Left lung (tissue), 10 donors: ENCODE results near the gene NRN1L. TPM values are rescaled to one million over a fixed set of nuclear protein-coding genes. Genes with fewer than 3 reads are reported as not detected.

Experiments
- ATAC-seq: fragments of 200-7000 bp; cut with Tn5 transposase; one replicate; pipeline ENCODE4 v1.9.1; 2020; ENCODE audit warnings: moderate library complexity
- DNase-seq, 4 donors: peaks; one replicate each; pipeline ENCODE4 v3.0.0-alpha.2; 2013 to 2020
- H3K27ac ChIP-seq, 2 donors: fragments of 200-600 bp; sonication (generic) in 1 of 2; one replicate each; pipeline versions ENCODE4 v1.5.0 to v1.8.0; 2020 to 2021
- H3K27me3 ChIP-seq, 2 donors: fragments of 200-600 bp; sonication (generic) in 1 of 2; one replicate each; pipeline versions ENCODE4 v1.5.0 to v1.8.0; 2020 to 2021
- H3K36me3 ChIP-seq, 2 donors: fragments of 200-600 bp; sonication (generic) in 1 of 2; one replicate each; pipeline versions ENCODE4 v1.5.0 to v1.8.0; 2020 to 2021
- H3K4me1 ChIP-seq, 2 donors: fragments of 200-600 bp; one replicate each; pipeline ENCODE4 v1.8.0; 2021
- H3K4me3 ChIP-seq, 2 donors: fragments of 200-600 bp; sonication (generic) in 1 of 2; one replicate each; pipeline versions ENCODE4 v1.5.0 to v1.8.0; 2020 to 2021; ENCODE audit warnings: mild to moderate bottlenecking in 1 of 2
- H3K9me3 ChIP-seq, 2 donors: fragments of 200-600 bp; sonication (generic) in 1 of 2; one replicate each; pipeline versions ENCODE4 v1.5.0 to v1.8.0; 2020 to 2021
- CTCF ChIP-seq, 2 donors: fragments of 200-600 bp; sonication (generic) in 1 of 2; IDR thresholded peaks; one replicate each; pipeline versions ENCODE4 v1.5.0 to v1.8.0; 2021; ENCODE audit warnings: antibody characterized with exemption in 2 of 2
- intact Hi-C, 2 donors: fragments of 100-400 bp; cut with DNase I; formaldehyde crosslinking; loops; one replicate each; pipeline versions ENCODE4 v1.11.2 to v1.14.2; 2022
- polyA plus RNA-seq, 6 donors: library from polyadenylated mRNA; unstranded; fragments of 120-200 nt; gene quantifications; one replicate each; pipeline ENCODE4 v1.2.1, GENCODE V29; 2013; ENCODE audit not compliant: insufficient read length in 6 of 6
- total RNA-seq, 2 donors: library from RNA; stranded (reverse); fragmentation: NEBNext Ultra II Directional; extraction: Animal tissue kit (Norgen Biotek cat#: 25700); gene quantifications; one replicate each; pipeline ENCODE4 v1.2.1, GENCODE V29; 2021
- donor health status: DM: no; HTN: yes; CAD: no.
- donor health status: DM: no; HTN: no; CAD: no.

The NRN1L gene
- total and polyA plus RNA-seq, 8 donors: 1.1 to 2.6 (median 1.9) TPM; not detected in 1

- H3K36me3 ChIP-seq: peaks cover 0 to 11% of the 10 kb centered on the region in 2 donors
- no peak overlapping the region for H3K4me3 ChIP-seq
- no peaks in the 10 kb centered on the region for H3K9me3 ChIP-seq
- DNase-seq (no peak), ATAC-seq (peak; percentile 83)
- H3K27me3 ChIP-seq: no peaks in the 10 kb centered on the region
- intact Hi-C loops: no loop called here
- H3K4me1 ChIP-seq: peaks cover 6 to 20% of the 10 kb centered on the region in 2 donors
- peak overlapping the region in 1 of 2 donors; percentile 2 for H3K27ac ChIP-seq
- no peak for TF ChIP-seq CTCF (IDR thresholded peaks at IDR 0.05)
These were observed 33.2 kb downstream of the NRN1L start for GRCh38 chr16:67917852-67918236.

GRCh38 chr16:67919622-67920221, 35.0 kb downstream of the NRN1L start:
- intact Hi-C loops: loop anchor here in 1 of 2 donors (10.0 kb wide), 1 partner anchor 245 kb away; no protein-coding TSS in a partner anchor
- no peak for ATAC-seq

GRCh38 chr16:67922221-67922620, 37.5 kb downstream of the NRN1L start:
- H3K36me3 ChIP-seq: peaks cover 0 to 15% of the 10 kb centered on the region in 2 donors
- ATAC-seq: no peak
- H3K4me3 ChIP-seq: no peak overlapping the region
- H3K27ac ChIP-seq: peak overlapping the region in 1 of 2 donors; percentile 11
- intact Hi-C loops: loop anchor here in 1 of 2 donors (10.0 kb wide), 1 partner anchor 247 kb away; no protein-coding TSS in a partner anchor
- H3K9me3 ChIP-seq: no peaks in the 10 kb centered on the region
- no peaks in the 10 kb centered on the region for H3K27me3 ChIP-seq
- DNase-seq: no peak
- no peak for TF ChIP-seq CTCF (IDR thresholded peaks at IDR 0.05)
- peaks cover 4 to 26% of the 10 kb centered on the region in 2 donors for H3K4me1 ChIP-seq

More at GRCh38 chr16:67919622-67920221, 35.0 kb downstream of the NRN1L start:
- H3K9me3 ChIP-seq: no peaks in the 10 kb centered on the region
- DNase-seq: no peak
- H3K27me3 ChIP-seq: no peaks in the 10 kb centered on the region
- peaks cover 6 to 23% of the 10 kb centered on the region in 2 donors for H3K4me1 ChIP-seq
- H3K4me3 ChIP-seq: no peak overlapping the region
- H3K36me3 ChIP-seq: peaks cover 0 to 16% of the 10 kb centered on the region in 2 donors
- no peak overlapping the region for H3K27ac ChIP-seq
- TF ChIP-seq CTCF (IDR thresholded peaks at IDR 0.05): no peak

- DNase-seq (no peak), ATAC-seq (no peak)
- TF ChIP-seq CTCF (IDR thresholded peaks at IDR 0.05): no peak
- Histone ChIP-seq H3K4me3 (no peak overlapping the region), H3K27me3 (no peaks in the 10 kb centered on the region), H3K36me3 (peaks cover 0 to 20% of the 10 kb centered on the region in 2 donors), H3K4me1 (peaks cover 0 to 21% of the 10 kb centered on the region in 2 donors), H3K9me3 (no peaks in the 10 kb centered on the region), H3K27ac (no peak overlapping the region)
- intact Hi-C loops: loop anchor here in 1 of 2 donors (10.0 kb wide), 1 partner anchor 248 kb away; no protein-coding TSS in a partner anchor
These were observed 38.1 kb downstream of the NRN1L start for GRCh38 chr16:67922740-67923139.

- DNase-seq (no peak), ATAC-seq (peak; percentile 71)
- Histone ChIP-seq H3K4me1 (peaks cover 0 to 17% of the 10 kb centered on the region in 2 donors), H3K36me3 (peaks cover 0 to 25% of the 10 kb centered on the region in 2 donors), H3K27me3 (no peaks in the 10 kb centered on the region), H3K9me3 (no peaks in the 10 kb centered on the region), H3K27ac (no peak overlapping the region), H3K4me3 (no peak overlapping the region)
- no peak for TF ChIP-seq CTCF (IDR thresholded peaks at IDR 0.05)
- intact Hi-C loops: loop anchor here in 1 of 2 donors (10.0 kb wide), 1 partner anchor 249 kb away; no protein-coding TSS in a partner anchor
These were observed 38.9 kb downstream of the NRN1L start for GRCh38 chr16:67923414-67924116.
